Type B pancreatic cell (in vitro differentiated cells): ENCODE results near the gene SLC2A4. TPM values are rescaled to one million over a fixed set of nuclear protein-coding genes. Genes with fewer than 3 reads are reported as not detected.
"Not testable (repeated sequence)": the region's sequence is repeated elsewhere in the genome, so short reads cannot be mapped to it uniquely, and the experiment has no call there.

Source experiments
- DNase-seq: peaks from one replicate; pipeline ENCODE4 v3.0.0; 2021; ENCODE audit warnings: mixed read lengths; ENCODE audit not compliant: unreplicated experiment; ENCODE audit errors: extremely low spot score
- H3K27ac Mint-ChIP-seq: 2 replicates; pipeline ENCODE4 v1.8.0; 2021; ENCODE audit warnings: mild to moderate bottlenecking, mixed read lengths
- H3K27me3 Mint-ChIP-seq: 2 replicates; pipeline ENCODE4 v1.8.0; 2021; ENCODE audit warnings: mixed read lengths
- H3K36me3 Mint-ChIP-seq: 2 replicates; pipeline ENCODE4 v1.8.0; 2021; ENCODE audit warnings: mixed read lengths
- H3K4me1 Mint-ChIP-seq: one replicate; pipeline ENCODE4 v1.8.0; 2021; ENCODE audit warnings: mixed read lengths; ENCODE audit not compliant: unreplicated experiment
- H3K4me3 Mint-ChIP-seq: 2 replicates; pipeline ENCODE4 v1.8.0; 2021; ENCODE audit warnings: mild to moderate bottlenecking, mixed read lengths
- H3K9me3 Mint-ChIP-seq: 2 replicates; pipeline ENCODE4 v1.8.0; 2021; ENCODE audit warnings: mixed read lengths
- total RNA-seq: library from RNA; stranded (reverse); gene quantifications from 2 replicates; pipeline ENCODE4 v1.2.1, GENCODE V29; 2021; ENCODE audit warnings: low replicate concordance
- TF ChIP-seq, protein P1 (sequence below): fragments of 200-600 bp; sonication (generic); conservative IDR thresholded peaks from 2 replicates; pipeline ENCODE4 v1.5.0; 2021; ENCODE audit warnings: antibody characterized with exemption, mild to moderate bottlenecking

Gene SLC2A4
- total RNA-seq, 1 donor from 2014 or later = 4.0 TPM

DNA sequence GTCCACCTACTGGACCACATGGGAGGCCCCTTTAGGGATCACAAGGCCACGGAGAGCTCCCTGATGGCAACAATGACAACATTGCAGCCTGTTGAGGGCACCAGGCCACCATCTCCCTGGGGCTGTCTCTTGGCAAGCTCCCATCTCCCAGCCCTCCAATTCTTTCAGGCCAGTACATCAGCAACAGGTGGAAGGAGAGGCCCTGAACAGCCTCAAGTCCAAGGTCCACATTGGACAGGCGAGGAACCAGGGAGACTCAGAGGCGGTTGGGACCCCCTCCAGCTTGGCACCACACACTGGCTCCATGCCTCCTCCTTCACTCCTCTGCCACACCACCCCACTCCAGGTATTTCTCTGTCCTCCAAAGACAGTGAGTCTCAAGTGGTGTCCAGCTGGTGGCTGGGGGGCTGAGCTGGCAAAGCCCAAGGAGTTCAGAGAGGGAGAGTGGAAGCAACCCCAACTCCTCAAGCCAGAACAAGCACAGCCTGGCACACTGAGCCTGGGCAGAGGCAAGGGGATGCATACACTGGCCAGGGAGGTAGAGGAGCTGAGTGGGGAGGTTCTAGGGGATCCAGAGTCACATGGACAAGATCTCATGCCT lies 53.5 kb downstream of the SLC2A4 start:
- H3K4me3 Mint-ChIP-seq = no peak overlapping the region
- TF ChIP-seq, protein P1, sequence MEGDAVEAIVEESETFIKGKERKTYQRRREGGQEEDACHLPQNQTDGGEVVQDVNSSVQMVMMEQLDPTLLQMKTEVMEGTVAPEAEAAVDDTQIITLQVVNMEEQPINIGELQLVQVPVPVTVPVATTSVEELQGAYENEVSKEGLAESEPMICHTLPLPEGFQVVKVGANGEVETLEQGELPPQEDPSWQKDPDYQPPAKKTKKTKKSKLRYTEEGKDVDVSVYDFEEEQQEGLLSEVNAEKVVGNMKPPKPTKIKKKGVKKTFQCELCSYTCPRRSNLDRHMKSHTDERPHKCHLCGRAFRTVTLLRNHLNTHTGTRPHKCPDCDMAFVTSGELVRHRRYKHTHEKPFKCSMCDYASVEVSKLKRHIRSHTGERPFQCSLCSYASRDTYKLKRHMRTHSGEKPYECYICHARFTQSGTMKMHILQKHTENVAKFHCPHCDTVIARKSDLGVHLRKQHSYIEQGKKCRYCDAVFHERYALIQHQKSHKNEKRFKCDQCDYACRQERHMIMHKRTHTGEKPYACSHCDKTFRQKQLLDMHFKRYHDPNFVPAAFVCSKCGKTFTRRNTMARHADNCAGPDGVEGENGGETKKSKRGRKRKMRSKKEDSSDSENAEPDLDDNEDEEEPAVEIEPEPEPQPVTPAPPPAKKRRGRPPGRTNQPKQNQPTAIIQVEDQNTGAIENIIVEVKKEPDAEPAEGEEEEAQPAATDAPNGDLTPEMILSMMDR = no peak
- DNase-seq = no peak
- H3K4me1 Mint-ChIP-seq = peaks cover 2% of the 10 kb centered on the region
- H3K27ac Mint-ChIP-seq = no peak overlapping the region
- H3K27me3 Mint-ChIP-seq = peaks cover 5% of the 10 kb centered on the region
- no peaks in the 10 kb centered on the region for H3K36me3 Mint-ChIP-seq
- H3K9me3 Mint-ChIP-seq = no peaks in the 10 kb centered on the region

DNA sequence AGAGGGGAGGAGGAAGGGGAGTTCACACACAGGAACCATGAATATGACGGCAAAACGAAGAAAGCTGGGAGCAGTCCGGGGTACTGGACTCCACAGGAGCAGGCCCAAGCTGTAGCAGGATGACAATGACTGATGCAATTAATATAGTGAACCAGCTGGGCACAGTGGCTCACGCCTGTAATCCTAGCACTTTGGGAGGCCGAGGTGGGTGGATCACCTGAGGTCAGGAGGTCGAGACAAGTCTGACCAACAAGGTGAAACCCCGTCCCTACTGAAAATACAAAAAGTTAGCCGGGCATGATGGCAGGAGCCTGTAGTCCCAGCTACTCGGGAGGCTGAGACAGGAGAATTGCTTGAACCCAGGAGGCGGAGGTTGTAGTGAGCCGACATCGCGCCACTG lies 54.2 kb downstream of the SLC2A4 start:
- not testable (repeated sequence) for H3K4me3 Mint-ChIP-seq, H3K4me1 Mint-ChIP-seq, H3K27ac Mint-ChIP-seq, H3K36me3 Mint-ChIP-seq, DNase-seq, H3K9me3 Mint-ChIP-seq, H3K27me3 Mint-ChIP-seq

DNA sequence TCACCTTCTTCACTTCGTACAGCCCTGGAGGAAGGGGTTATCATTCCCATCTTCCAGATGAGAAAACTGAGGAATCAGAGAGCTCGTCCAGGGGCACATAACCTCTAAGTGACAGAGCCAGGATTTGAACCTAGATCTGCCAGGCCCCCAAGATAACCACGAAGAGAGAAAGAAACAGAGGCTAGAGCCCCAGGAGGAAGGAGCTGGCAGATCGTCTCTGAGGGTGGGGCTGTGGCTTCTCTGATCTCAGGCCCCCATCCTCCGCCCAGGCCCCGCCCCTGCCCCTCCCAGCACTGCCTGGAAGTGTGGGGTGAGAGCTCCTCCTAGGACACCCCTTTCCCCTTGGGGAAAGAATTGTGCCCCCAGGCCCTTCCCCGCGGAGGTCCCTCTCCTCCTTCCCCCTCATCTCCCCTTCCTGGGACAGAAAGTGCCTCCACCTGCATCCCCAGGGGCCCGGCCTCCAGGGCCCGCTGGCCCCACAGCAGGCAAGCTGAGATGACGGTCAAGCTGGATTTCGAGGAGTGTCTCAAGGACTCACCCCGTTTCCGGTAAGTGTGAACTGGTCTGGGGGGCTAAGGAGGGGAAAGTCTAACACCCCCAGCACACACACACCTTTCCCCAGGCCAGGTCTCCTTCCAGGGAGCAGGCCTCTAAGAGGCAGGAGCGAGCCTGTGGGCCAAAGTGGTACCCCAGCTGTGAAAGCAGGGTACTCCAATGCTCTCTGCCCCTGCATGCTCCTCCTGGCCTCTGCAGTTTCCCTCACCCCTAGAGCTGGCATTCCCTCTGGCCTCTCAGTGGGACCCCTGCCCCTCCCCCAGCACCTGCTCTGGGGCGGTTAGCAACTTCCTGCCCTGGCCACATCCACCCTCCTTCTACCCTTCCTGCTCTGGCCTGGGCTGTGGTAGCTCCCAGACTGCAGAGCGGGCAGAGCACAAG lies 55.0 kb downstream of the SLC2A4 start, which contains the start of gene ACAP1:
Gene ACAP1, plus strand, starts transcription at position 290 of the 936 bp plus-strand sequence. Its CDS starts 206 bp downstream, at position 496.
- no peak for DNase-seq
- TF ChIP-seq, protein P1 = no peak
- Mint-ChIP-seq H3K4me1 (no peaks in the 10 kb centered on the region), H3K27me3 (peaks cover 8% of the 10 kb centered on the region), H3K4me3 (no peak within 1 kb of the TSS), H3K36me3 (no peaks in the 10 kb centered on the region), H3K27ac (no peak within 1 kb of the TSS), H3K9me3 (no peaks in the 10 kb centered on the region)

DNA sequence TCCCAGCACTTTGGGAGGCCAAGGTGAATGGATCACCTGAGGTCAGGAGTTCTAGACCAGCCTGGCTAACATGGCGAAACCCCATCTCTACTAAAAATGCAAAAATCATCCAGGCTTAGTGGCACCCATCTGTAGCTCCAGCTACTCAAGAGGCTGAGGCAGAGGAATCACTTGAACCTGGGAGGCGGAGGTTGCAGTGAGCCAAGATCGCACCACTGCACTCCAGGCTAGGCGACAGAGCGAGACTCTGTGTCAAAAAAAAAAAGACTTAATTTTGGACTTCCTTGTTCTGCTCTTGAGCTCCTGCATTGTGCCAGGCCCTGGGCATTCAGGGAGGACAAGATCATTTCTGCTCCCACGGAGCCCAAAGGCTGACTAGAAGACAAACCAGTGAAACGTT lies 56.1 kb downstream of the SLC2A4 start:
- H3K27ac Mint-ChIP-seq, H3K4me1 Mint-ChIP-seq, H3K9me3 Mint-ChIP-seq, H3K4me3 Mint-ChIP-seq, H3K36me3 Mint-ChIP-seq, DNase-seq: not testable (repeated sequence)
- H3K27me3 Mint-ChIP-seq = peaks cover 12% of the 10 kb centered on the region

Other genes with a start within 250 kb of the SLC2A4 start
- gene SLC16A13, start 245.7 kb upstream of the SLC2A4 start, total RNA-seq = 13.5 and 15.5 TPM in 2 replicates
- 3.9 and 10.5 TPM in 2 replicates for gene SLC16A11, start 237.6 kb upstream of the SLC2A4 start, total RNA-seq
- gene CLEC10A, start 201.5 kb upstream of the SLC2A4 start, total RNA-seq = not detected in 2 replicates
- 0.82 and 1.3 TPM in 2 replicates for gene ASGR2, start 166.9 kb upstream of the SLC2A4 start, total RNA-seq
- 7.5 and 9.7 TPM in 2 replicates for gene ASGR1, start 102.3 kb upstream of the SLC2A4 start, total RNA-seq
- 7.8 and 46.1 TPM in 2 replicates for gene DLG4, start 61.9 kb upstream of the SLC2A4 start, total RNA-seq
- 573 and 617 TPM in 2 replicates for gene ACADVL, start 61.8 kb upstream of the SLC2A4 start, total RNA-seq
- gene DVL2, start 47.2 kb upstream of the SLC2A4 start, total RNA-seq = 62.8 and 93.9 TPM in 2 replicates
- gene PHF23, start 42.3 kb upstream of the SLC2A4 start, total RNA-seq = 42.8 and 61.1 TPM in 2 replicates
- 478 and 570 TPM in 2 replicates for gene GABARAP, start 39.3 kb upstream of the SLC2A4 start, total RNA-seq
- 138 and 154 TPM in 2 replicates for gene CTDNEP1, start 30.0 kb upstream of the SLC2A4 start, total RNA-seq
- gene ELP5, start 29.5 kb upstream of the SLC2A4 start, total RNA-seq = 43.1 and 55.7 TPM in 2 replicates
- gene CLDN7, start 19.2 kb upstream of the SLC2A4 start, total RNA-seq = 118 and 284 TPM in 2 replicates
- gene YBX2, start 12.9 kb downstream of the SLC2A4 start, total RNA-seq = 4.5 and 7.0 TPM in 2 replicates
- 454 and 510 TPM in 2 replicates for gene EIF5A, start 25.9 kb downstream of the SLC2A4 start, total RNA-seq
- gene GPS2, start 33.6 kb downstream of the SLC2A4 start, total RNA-seq = 75.0 and 75.4 TPM in 2 replicates
- 49.9 and 61.5 TPM in 2 replicates for gene NEURL4, start 47.6 kb downstream of the SLC2A4 start, total RNA-seq
- gene ACAP1, start 54.8 kb downstream of the SLC2A4 start, total RNA-seq = 3.2 and 8.3 TPM in 2 replicates
- gene KCTD11, start 70.4 kb downstream of the SLC2A4 start, total RNA-seq = 9.5 and 15.5 TPM in 2 replicates
- not detected in 2 replicates for gene TMEM95, start 73.4 kb downstream of the SLC2A4 start, total RNA-seq
- 6.6 and 11.5 TPM in 2 replicates for gene TNK1, start 99.4 kb downstream of the SLC2A4 start, total RNA-seq
- 39.8 and 55.8 TPM in 2 replicates for gene PLSCR3, start 112.8 kb downstream of the SLC2A4 start, total RNA-seq
- 89.8 and 90.3 TPM in 2 replicates for gene TMEM256, start 122.4 kb downstream of the SLC2A4 start, total RNA-seq
- gene NLGN2, start 126.1 kb downstream of the SLC2A4 start, total RNA-seq = 15.0 and 68.4 TPM in 2 replicates
- gene SPEM1, start 138.6 kb downstream of the SLC2A4 start, total RNA-seq = 0.31 TPM in 1 of 2 replicates, not detected in the other
- gene SPEM2, start 143.9 kb downstream of the SLC2A4 start, total RNA-seq = not detected in 2 replicates
- gene SPEM3, start 147.1 kb downstream of the SLC2A4 start, total RNA-seq = not detected in 2 replicates
- 6.4 and 15.9 TPM in 2 replicates for gene TMEM102, start 153.7 kb downstream of the SLC2A4 start, total RNA-seq
- gene FGF11, start 157.8 kb downstream of the SLC2A4 start, total RNA-seq = 21.8 and 76.0 TPM in 2 replicates
- 16.4 and 51.1 TPM in 2 replicates for gene CHRNB1, start 163.3 kb downstream of the SLC2A4 start, total RNA-seq
- 34.5 and 76.6 TPM in 2 replicates for gene ZBTB4, start 197.9 kb downstream of the SLC2A4 start, total RNA-seq
- not detected in 2 replicates for gene SLC35G6, start 199.7 kb downstream of the SLC2A4 start, total RNA-seq
- 175 and 244 TPM in 2 replicates for gene POLR2A, start 202.6 kb downstream of the SLC2A4 start, total RNA-seq